GM19240 (cell line): ENCODE results near the gene STON2.

Experiments used
- DNase-seq: peaks from one replicate; pipeline ENCODE4 v3.0.0; 2011; ENCODE audit warnings: low spot score; ENCODE audit not compliant: insufficient read length

The STON2 gene

DNA sequence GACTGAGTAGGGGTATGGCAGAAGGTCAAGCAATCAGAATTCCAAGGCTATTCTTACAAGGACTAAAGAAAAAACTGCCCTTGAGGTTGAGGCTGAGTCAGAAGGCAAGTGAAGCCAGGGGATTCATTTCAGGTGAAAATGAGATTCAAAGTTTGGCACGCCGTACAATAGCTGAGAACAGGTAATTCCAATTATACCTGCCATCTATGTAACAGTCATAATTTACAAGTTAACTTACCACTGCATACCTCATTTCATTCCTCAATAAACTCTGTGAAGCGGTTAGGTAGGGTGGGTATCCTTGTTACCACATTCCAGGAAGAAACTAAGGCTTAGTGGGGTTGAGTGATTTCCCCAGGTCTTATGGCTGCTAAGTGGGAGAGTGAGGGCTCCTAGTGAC lies 64.1 kb downstream of the STON2 start:
- no peak for DNase-seq

DNA sequence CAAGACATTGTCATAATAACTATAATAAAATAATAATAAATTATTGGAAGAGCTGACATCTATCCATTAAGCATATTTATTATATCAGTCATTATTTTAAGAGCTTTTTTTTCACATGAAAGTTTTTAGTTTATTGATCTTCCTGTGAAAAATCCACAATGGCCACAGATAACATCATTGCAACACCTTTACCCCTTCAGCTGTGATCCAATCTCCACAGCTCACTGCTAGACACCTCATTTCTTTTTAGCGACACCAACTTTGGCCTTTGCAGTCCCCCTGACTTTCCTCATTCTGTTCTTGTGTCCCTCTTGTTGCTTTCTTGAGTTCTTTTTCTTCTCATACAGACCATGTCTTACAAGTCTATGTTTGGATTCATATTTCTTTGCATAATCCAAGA lies 67.4 kb downstream of the STON2 start:
- DNase-seq, result no peak

DNA sequence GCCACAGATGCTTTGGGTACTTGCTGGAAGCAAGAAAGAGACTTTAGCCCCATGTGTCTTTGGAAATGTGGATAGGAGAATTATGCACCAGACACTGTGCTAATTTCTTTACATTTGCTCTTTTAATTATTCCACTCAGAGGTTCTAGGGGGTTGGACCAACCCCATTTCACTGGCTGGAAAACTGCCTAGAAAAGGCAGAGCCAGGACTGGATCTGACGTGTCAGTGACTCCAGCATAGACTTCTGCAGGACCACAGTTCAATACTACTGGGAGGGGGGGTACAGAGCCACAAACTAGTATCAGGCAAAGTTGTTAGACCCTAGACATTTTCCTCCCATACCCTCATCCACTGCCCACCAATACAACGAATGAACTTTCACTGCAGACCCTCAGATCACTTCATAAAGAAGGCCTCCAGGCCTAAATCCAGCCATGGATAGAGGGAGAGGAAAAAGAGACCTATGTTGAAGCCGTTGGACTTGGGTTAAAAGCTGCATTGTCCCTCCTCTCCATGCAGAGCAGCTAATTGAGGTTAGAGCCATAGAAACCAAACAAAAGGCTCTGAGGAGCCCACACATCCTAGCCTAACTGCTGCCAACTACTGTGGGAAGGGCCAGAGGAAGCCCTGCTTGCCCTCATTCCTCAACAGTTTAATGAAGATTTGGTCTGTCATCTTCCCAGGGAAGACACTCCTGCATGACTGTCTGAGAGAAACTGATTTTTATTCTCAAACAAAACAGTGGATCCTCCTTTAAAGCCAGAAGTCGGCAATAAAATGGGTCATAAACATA lies 68.7 kb downstream of the STON2 start:
- DNase-seq, result no peak

DNA sequence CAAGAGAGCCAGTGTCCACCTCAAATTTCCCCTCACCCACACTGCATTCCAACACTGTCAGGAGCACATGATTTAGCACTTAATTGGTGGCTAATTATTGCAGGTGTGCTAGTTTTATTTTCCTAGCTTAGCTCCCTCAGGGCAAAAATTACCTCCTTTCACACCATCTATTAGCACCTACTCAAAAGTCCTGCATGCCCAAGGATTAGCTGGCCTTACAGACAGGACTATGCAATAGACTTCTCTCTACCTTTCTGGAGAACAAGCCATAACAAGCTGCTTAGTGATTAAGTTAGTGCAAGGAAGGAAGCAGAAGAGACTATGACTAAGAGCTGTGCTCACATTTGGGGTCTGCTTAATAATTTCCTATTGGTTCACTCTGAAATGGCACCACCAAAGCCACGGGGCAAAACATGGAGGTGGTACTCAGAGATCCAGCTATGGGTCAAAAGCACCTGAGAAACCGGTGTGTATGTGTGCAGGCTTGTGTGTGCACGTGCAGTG lies 69.5 kb downstream of the STON2 start:
- no peak for DNase-seq

DNA sequence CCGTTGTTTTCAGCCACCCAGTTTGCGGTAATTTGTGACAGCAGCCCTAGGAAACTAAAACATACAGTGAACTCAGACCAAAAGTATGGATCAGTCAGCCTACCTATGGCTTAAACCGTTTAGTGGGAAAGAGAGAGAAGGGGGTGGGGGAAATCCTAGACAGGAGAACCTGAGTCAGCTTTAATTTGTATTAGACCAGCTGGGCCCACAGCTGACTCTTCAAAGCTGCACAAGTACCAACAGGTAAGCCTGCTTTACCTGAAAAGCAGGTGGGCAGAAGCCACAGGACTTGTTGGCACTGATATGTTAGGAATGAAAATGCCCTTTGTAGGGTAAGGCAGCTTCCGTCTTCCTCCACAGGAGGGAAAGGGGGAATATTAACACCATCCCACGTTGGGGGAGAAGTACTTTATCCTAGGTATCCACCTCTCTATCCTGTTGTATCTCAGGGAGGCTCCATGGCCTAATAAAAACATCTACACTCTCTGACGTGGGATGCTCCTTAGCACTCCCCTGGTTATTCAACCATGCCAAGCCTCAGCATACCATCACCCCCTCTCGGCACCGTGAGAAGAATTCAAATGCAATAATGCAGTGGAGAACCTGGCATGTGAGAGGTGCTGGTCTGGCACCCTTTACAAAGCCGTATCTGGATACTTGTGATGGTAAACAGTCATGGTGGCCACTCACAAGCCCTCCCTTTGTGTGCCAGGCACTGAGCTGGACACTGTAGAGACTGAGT lies 70.3 kb downstream of the STON2 start:
- no peak for DNase-seq

DNA sequence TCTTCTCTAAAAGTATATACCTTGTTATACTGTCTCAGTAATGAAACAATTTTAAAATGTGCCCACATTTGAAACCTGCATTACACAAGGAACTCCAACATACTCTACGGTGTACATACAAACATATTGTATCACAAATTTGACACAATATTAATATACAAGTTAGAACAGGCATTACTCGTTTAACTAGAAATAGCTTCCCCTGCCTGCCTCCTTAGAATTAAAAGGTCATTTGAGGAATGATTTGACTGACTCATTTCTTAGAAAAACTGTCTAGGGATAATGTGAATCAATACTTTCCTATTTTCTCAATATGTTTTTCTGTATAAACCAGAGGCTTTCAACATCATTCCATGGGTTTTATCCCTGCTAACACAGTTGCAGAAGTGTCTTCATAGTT lies 73.7 kb downstream of the STON2 start:
- DNase-seq, result no peak

DNA sequence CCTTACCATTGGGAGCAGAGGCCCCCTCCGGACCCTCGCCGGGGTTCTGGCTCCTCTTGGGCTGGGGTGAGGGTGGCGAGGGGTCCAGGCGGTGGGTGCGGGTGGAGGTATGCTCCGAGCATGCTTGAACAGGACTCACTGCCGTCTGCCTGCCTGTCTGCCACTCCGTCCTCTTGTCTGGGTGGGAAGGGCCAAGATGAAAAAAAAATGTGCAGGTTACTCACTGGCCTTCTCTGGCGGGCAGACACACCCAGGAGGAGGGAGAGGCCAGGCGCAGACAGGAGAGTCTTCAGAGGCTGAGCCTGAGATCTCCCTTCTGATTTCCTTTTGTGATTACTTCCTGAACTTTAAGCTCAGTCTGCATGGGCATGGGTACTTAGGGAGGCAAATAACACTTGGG lies 76.1 kb downstream of the STON2 start:
- DNase-seq, result no peak

DNA sequence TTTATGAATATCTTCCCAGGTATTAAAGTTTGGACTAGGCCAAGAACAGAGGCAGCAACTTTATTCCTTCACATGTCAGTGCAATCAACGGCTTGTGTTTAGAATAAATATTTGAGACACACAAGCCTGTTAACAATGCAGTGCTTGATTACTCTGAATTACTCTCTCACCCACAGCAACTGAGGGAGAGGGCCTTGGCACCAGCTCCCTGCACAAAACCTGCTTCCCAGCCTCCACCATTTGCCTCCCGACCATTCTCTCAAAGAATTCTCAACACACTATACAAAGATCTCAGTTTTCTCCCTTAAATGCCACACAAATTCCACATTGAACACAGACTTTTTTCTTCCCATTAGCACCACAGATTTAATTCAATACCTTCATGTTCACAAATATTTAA lies 77.0 kb downstream of the STON2 start:
- DNase-seq, result no peak

DNA sequence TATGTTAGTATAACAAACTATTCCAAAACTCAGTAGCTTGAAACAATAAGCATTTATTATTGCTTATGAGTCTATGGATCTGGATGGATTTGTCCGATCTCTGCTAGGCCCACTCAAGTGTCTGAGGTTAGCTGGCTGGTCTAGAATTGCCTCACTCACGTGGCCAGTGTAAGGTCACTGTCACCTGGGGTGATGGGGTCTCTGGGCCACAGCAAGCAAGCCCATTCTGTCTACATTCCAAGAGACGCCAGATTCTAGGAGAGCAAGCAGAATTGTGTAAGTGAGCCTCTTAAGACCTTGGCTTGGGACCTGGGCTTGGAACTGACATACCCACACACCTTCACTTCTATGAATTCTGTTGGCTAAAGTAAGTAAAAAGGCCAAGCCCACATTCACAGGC lies 80.2 kb downstream of the STON2 start:
- DNase-seq, result no peak

DNA sequence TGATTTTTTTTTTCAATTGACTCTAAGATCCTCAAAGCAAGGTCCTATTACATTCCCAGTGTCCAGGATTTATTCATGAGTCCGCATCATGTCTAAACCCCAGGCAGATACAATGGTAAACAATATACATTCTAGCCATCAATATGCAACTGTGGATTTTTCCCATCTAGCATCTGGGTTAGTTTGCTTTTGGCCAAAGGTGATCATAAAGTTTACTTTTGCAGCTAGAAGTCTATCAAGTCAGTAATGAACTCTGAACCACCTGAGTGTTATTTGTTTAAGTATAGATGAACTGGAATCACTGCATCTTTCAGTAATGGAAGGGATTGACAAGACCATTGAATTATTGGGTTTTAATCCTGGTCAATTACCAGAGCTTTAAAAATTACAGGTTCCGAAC lies 80.8 kb downstream of the STON2 start:
- no peak for DNase-seq

DNA sequence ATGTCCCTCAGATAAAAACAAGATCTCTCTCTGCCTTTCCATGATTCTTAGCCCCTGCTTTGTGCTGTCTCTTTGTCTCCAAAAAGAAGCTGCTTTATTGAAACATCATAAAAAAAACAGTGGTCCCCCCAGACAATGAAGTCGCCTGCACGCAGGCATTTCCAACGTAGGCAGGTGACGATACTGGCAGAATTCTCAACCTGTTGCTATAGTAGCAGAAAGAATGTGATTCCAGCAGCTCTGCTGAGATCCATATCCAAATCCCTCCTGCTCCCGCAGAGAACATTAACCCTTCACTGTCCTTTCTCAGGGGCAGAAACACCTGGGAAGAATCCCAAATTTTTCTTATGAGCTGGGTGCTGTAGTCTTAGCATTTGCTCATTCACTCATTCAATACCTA lies 84.8 kb downstream of the STON2 start:
- DNase-seq, result no peak

DNA sequence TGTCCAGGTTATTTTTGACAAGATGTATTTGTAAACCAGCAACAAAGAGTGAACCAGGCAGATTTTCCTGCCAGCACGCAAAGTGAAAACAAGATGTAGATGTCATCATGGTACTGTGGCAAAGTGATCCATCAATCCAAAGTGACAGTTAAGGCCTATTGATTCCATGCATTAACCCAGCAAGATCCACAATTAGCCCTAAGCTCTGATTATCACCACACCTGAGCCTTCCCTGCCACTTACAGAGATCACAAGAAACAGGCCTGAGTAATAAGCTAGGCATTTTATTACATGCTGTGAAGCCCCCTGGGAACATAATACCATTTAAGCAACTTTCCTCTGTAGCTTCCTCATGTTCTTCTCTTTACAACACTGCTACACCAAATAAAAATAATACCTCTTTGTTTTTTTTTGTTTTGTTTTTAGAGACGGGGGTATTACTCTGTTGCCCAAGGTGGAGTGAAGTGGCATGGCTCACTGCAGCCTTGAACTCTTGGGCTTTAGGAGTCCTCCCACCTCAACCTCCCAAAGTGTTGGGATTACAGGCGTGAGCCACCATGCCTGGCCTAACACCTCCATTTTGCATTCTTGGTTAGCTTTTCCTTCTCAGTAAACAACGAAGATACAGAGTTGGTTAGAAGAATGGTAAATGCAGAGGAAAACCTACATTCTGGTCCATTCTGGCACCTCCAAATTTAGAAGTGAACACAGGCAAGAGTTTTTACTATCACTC lies 85.5 kb downstream of the STON2 start:
- DNase-seq, result no peak

DNA sequence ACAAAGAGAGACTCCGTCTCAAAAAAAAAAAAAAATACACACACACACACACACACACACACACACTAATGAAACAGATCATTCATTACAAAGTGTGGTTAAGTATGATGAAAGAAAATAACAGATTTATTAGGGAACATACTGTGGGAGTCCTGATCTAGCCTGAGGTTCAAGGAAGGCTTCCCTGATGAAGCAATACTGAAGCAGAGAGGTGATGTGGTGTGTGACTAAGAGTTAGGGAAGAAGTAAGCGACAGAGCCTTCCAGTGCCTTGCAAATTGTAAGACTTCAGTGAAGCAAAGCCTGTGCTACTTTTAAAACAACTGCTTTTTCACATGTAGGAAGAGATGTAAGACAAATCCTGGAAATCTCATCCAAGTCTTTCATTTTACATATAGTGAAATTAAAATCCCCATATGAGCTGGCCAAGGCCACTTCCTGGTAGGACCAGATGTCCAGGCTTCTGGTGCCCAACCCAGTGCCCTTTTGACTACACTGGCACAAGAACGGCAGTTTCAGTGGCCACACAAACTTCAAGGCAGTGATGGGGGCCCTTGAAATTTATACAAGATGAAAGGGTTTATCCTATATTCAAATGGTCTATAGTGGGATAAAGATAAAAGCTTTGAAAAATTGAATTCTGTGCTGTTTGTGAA lies 86.2 kb downstream of the STON2 start:
- no peak for DNase-seq

DNA sequence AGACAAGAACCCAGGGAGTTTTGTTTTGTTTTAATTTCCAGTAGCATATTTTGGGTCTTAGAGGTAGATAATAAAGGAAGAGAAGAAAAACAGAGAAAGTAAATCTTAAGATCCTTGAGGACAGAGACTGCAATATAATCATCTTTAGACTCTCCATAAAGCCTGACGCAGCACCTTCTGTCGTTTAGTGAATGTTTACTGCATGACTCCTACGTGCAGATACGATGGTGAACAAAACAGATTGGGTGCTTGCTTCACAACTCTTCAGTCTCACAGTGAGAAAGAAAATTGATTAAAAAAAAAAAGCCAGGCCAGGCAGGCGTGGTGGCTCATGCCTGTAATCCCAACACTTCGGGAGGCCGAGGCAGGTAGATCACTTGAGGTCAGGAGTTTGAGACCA lies 86.9 kb downstream of the STON2 start:
- no peak for DNase-seq

DNA sequence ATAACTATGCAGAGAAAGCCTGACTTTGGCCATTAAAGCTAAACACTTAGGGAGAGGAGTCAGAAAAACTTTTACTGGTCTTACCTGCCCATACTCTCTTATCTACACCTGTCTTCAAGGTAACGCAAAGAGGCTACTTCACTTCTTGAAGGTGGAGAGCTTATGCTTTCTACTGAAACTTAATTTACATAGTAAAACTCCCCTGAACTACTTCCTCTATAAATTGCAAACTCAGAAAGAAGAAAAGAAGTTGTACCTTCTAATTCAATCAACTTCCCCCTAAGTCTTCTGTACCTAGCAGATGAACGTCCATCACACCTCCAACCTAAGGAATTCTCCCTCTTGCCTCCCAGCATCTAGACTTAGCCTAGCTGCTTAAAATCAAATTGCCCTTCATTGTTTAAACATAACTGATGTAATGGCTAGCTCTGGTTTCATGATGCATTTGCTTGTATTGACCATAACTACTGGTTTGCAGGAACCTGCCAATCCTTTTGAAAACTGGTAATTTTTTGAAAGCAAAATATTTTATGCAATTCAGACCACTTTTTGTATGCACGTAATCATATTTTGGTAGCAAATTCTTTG lies 87.7 kb downstream of the STON2 start:
- no peak for DNase-seq

DNA sequence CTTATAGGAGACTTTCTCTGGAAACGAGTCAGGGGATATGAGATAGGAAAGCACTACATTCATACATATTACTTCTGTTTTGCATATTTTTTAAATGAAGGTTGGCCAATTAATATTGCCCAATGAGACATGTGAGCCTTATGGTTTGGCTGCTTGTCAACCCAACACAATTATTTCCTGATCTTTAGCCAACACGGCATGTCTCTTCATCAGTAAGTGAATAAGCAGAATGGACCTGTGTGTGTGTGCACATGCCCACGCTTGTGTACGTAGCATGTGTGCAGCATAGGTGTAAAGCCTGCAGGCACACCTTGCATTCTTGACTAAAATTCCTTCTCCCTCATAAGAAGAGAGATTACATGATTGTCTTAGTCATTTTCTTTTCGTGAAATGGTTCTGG lies 88.3 kb downstream of the STON2 start:
- DNase-seq, result no peak

DNA sequence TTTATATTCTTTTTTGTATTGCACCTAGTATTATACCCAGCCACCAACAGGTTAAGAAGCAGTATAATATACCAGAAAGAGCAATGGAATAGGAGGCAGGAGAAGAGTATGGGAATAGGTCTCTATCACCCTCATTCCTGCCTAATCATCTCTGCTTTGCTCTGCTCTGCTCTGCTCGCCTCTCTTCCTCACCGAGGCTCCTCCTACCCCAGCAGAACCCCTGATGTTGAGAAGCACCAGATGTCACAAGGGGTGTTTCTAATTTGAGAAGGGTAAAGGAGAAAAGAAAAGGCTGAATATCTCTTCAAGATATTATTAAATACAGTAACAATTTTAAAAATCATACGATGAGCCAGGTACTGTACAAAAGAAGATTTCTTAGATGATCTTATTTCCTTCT lies 89.0 kb downstream of the STON2 start:
- no peak for DNase-seq

DNA sequence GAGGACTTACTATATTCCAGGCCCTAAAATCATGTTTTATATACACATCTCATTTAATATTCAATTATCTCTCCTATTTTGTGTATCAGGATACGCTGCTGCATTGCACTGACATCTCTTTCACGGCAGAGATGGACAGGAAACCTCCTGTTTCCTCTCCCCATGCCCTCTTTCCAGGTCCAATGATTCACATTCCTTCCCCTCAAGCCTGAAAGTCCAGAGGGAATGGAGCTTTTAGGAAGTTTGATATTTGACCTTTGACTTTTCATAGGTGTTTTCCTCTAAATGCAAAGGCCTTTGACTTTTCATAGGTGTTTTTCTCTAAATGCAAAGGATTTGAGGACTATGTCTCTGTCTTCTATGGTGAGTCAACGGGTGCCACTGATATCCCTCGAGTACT lies 89.5 kb downstream of the STON2 start:
- no peak for DNase-seq

DNA sequence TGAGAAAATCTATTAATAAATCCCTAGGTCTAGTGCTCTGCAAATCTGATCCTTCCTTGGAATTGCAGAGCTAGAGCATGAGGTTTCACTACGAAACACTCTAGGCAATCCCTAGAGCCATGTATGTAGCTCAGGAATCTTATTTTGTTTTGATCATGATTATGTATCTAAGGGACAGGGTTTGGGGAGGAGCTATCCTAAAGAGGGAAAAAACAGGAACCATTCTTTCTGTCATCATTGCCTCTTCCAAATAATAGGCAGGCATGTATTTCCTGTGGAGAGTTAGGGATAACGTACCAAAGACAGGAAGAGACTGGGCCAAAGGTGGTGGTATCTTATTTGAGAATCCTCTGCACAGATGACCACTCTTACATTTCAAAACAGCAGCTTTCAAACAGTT lies 90.6 kb downstream of the STON2 start:
- DNase-seq, result no peak

DNA sequence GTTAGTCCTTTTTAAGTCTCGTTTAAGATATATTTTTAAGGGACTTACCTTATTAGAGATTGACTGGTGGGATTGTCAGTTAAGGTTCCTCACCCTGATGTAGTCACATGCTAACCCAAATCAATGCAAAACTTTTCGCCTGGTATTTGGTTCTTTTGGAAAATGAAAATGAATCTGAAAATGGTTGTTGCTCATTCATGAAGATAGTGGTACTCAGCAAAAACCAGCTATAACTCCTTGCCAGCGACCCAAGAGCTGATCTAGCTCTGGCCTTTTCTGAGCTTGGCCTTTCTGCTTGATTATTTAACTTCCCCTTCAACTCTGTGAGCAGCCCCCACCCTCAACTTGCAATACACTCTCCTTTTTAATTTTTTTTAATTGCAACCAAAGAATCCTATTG lies 94.4 kb downstream of the STON2 start:
- no peak for DNase-seq

DNA sequence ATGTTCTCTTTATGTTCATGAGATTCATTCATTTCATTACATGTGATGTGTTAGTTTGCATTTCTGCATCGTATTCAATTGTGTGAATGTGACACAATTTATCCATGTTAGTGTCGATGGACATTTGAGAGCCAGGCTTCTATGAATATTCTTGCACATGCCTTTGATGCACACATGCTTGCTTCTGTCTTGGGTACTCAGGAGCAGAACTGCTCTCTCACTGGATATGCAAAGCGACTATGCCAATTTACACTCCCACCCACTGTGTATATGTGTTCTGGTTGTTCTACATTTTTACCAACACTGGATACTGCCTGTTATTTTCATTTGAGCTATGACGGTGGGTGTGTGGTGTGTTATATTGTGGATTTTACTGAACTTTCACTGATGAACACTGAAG lies 95.1 kb downstream of the STON2 start:
- DNase-seq, result no peak
